ENCODE measurements around the gene MICAL3.

MICAL3 gene

DNA sequence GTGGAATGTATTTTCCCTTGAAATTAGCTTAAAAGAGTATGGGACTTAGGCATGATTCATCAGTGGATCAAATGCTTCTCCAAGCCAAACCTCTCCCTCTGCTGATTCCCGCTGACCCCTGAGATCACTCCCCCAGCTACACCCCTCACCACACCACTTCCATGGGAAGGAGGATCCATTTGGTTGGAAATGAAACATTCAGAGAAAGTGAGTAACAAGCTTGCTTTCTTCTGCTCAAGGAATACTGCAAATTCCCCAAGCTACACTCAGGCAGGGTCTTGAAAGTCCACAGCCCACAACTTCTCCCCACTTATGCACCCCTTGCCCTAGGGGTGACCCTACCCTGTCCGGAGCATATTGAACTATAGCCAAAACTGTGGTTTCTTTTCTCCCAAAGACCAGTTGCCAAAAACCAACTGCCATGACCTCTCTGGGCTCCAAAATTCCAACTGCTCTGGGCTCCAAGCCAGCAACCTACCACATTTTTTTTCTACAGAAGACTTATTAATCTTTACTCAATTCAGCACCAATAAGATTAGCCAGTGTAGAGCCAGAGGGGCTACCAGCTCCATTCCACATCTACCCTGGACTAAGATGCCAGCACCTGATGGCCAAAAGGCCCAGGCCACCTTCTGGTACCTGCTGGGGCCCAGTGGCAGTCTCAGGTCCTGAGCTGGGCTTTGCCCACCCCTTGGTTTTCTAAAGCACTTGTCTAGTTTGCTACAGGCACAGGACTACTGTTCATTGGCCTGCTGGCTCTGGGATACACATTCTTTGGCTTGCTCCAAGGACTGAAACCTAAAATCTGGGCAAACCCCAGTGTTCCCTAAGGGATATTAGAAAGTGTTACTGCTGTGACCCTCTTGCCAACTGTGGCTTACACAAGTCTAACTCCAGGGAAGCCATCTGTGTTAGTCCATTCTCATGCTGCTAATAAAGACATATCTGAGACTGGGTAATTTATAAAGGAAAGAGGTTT, 101.1 kb downstream of the MICAL3 start:
- no peak overlapping the region for H3K4me3 ChIP-seq (ENCODE audit: low read length)
- no peak overlapping the region for H3K27ac ChIP-seq (ENCODE audit: low read length)
- no peaks in the 10 kb centered on the region for H3K9me3 ChIP-seq (ENCODE audit: control insufficient read depth, insufficient read depth, low read length)
- no CpG with 5 or more reads among the region's 2 CpGs for WGBS (ENCODE audit: insufficient coverage, insufficient read length)
- DNase-seq (ENCODE audit: low read depth, low spot score), result no peak
- no peaks in the 10 kb centered on the region for H3K27me3 ChIP-seq (ENCODE audit: control insufficient read depth, insufficient read depth, low read length)
- H3K36me3 ChIP-seq (ENCODE audit: control insufficient read depth, insufficient read depth, low read length), result no peaks in the 10 kb centered on the region
- peaks cover 12% of the 10 kb centered on the region for H3K4me1 ChIP-seq (ENCODE audit: control insufficient read depth, insufficient read depth, low read length)

DNA sequence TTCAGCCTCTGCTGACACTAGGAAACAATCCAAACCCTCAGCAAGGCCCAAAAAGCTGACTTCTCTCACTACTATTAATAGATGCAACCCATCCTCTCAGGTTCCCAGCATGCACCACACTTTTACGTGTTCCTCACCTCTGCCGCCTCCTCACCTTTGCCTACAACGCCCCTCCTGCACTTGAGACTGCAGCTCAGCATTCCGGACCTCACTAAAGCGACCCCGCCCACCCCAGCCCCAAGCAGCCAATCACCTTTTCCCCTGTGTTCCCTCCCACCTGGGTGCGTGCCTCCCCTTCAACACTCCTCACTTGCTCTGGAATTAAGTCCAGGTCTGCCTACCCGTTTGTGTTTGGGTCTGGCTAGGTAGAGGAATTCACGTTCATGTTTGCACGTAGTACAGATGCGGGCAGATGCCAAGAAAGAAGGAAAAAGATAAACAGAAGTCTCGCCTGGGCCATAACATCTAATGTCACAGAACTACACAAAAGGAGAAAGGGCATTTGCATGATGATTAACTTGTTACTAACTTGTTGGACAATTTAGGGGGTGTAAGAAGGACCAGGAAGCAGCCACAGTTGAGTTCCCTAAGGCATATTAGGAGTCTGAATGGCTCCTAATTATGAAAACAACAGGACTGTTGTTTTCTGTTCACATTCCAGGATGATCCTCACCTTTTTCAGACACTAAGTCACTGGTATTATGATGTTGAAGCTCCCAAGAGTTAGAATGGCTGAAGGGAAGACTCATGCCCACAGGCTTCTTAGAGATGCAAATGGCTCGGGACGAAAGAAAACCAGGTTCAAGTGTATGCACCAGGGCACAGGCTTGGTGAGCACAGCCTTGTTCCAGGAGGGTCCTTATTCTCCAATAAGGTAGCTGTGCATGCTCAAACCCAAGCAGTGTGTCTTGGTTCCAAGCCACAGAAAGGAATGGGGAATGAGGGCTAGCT, 102.2 kb downstream of the MICAL3 start:
- no CpG with 5 or more reads among the region's 14 CpGs for WGBS (ENCODE audit: insufficient coverage, insufficient read length)
- H3K9me3 ChIP-seq (ENCODE audit: control insufficient read depth, insufficient read depth, low read length), result no peaks in the 10 kb centered on the region
- no peak overlapping the region for H3K27ac ChIP-seq (ENCODE audit: low read length)
- DNase-seq (ENCODE audit: low read depth, low spot score), result peak; percentile 68
- no peak overlapping the region for H3K4me3 ChIP-seq (ENCODE audit: low read length)
- no peaks in the 10 kb centered on the region for H3K27me3 ChIP-seq (ENCODE audit: control insufficient read depth, insufficient read depth, low read length)
- peaks cover 12% of the 10 kb centered on the region for H3K4me1 ChIP-seq (ENCODE audit: control insufficient read depth, insufficient read depth, low read length)
- no peaks in the 10 kb centered on the region for H3K36me3 ChIP-seq (ENCODE audit: control insufficient read depth, insufficient read depth, low read length)

DNA sequence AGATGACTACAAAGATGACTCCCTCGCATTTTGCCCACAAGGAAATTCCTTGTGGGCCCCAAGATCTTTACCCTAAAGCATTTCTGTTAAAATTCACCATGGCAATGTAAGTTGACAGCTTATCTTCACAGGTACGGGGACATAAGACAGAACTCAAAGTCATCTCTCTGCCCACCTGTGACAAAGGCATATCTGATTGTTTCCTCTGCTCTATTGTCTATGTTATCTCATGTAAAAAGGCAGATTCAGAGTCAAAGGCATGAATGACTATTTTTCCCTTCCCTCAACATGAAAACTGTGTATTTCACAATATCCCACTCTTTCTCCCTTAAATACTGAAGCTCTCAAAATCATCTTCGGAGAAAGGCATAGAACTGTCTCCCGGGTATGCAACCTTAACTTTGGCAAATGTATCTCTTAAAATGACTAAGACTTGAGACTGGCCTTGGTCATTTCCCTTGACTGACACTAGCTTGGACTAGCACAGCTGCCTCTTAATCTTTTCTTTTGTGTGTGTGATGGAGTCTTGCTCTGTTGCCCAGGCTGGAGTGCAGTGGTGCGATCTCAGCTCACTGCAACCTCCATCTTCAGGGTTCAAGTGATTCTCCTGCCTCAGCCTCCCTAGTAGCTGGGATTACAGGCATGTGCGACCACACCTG, 103.2 kb downstream of the MICAL3 start:
- H3K4me1 ChIP-seq (ENCODE audit: control insufficient read depth, insufficient read depth, low read length), result peaks cover 12% of the 10 kb centered on the region
- no CpG with 5 or more reads among the region's 6 CpGs for WGBS (ENCODE audit: insufficient coverage, insufficient read length)

DNA sequence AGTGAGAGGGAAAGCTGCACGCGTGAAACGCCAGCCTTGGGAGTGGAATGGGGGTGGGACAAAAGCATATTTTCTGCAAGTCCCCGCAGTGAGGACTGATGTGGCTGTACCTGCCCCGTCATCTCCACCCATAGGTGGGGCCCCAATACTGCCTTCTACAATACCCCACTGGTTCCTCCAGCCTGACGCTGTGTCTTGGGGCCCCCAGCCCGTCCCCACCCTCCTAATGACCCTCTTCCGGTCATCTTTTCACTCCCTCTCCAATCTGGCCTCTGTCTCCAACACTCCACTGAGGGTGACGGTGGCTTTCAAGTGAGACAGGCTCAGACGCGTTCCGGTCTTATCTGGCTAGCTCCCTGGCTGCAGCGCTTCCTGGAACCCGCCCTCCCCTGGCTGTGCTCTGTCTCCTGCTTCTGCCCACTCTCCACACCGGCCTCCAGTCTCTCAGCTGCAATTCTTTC, 104.2 kb downstream of the MICAL3 start:
- no peak for DNase-seq (ENCODE audit: low read depth, low spot score)
- no peak overlapping the region for H3K4me3 ChIP-seq (ENCODE audit: low read length)
- H3K27me3 ChIP-seq (ENCODE audit: control insufficient read depth, insufficient read depth, low read length), result no peaks in the 10 kb centered on the region
- no peaks in the 10 kb centered on the region for H3K36me3 ChIP-seq (ENCODE audit: control insufficient read depth, insufficient read depth, low read length)
- H3K9me3 ChIP-seq (ENCODE audit: control insufficient read depth, insufficient read depth, low read length), result no peaks in the 10 kb centered on the region
- H3K27ac ChIP-seq (ENCODE audit: low read length), result no peak overlapping the region
- peaks cover 12% of the 10 kb centered on the region for H3K4me1 ChIP-seq (ENCODE audit: control insufficient read depth, insufficient read depth, low read length)
- WGBS (ENCODE audit: insufficient coverage, insufficient read length), result no CpG with 5 or more reads among the region's 15 CpGs

More for the DNA sequence above, 103.2 kb downstream of the MICAL3 start:
- Histone ChIP-seq H3K27ac (ENCODE audit: low read length) (no peak overlapping the region), H3K36me3 (ENCODE audit: control insufficient read depth, insufficient read depth, low read length) (no peaks in the 10 kb centered on the region), H3K9me3 (ENCODE audit: control insufficient read depth, insufficient read depth, low read length) (no peaks in the 10 kb centered on the region), H3K27me3 (ENCODE audit: control insufficient read depth, insufficient read depth, low read length) (no peaks in the 10 kb centered on the region), H3K4me3 (ENCODE audit: low read length) (no peak overlapping the region)
- DNase-seq (ENCODE audit: low read depth, low spot score), result no peak

DNA sequence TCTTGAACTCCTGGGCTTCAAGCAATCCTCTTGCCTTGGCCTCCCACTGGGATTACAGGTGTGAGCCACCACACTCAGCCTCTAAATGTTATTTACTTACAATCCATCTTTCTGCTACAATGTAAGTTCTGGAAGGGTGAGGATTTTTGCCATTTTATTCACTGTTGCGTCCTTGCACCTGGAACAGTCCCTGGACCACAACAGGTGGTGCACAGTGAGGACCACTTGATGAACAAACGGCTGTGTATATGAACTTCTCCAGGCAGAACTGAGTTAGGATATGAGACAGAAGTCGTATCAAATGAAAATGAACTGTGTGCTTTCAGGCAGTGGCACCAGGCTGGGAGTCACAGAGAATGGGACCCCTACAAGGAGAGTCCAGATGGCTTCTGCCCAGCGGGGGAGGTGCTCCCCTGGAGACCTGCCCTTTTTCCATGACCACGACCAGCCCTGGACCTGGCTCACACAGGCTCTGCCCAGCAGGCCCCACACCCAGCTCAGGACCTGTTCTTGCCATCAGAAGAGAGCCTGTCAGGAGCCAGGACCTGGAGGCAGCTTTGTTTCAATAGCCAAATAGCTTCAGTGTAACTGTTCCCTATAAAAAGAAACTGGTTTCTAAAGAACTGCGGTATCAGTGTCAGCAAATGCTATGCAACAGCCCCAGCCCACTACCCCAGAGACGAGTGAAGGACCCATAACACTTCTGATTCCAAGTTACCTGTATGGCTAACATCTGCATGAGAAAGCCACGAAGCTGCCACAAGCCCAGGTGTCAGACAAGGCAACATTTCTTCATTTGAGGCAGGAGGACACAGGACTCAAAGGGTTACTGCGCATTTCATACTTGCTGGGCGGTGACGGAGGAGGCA, 104.9 kb downstream of the MICAL3 start:
- H3K27ac ChIP-seq (ENCODE audit: low read length), result no peak overlapping the region
- no peak overlapping the region for H3K4me3 ChIP-seq (ENCODE audit: low read length)
- H3K27me3 ChIP-seq (ENCODE audit: control insufficient read depth, insufficient read depth, low read length), result no peaks in the 10 kb centered on the region
- H3K4me1 ChIP-seq (ENCODE audit: control insufficient read depth, insufficient read depth, low read length), result peaks cover 12% of the 10 kb centered on the region
- DNase-seq (ENCODE audit: low read depth, low spot score), result no peak
- H3K36me3 ChIP-seq (ENCODE audit: control insufficient read depth, insufficient read depth, low read length), result no peaks in the 10 kb centered on the region
- no CpG with 5 or more reads among the region's 11 CpGs for WGBS (ENCODE audit: insufficient coverage, insufficient read length)
- H3K9me3 ChIP-seq (ENCODE audit: control insufficient read depth, insufficient read depth, low read length), result no peaks in the 10 kb centered on the region

DNA sequence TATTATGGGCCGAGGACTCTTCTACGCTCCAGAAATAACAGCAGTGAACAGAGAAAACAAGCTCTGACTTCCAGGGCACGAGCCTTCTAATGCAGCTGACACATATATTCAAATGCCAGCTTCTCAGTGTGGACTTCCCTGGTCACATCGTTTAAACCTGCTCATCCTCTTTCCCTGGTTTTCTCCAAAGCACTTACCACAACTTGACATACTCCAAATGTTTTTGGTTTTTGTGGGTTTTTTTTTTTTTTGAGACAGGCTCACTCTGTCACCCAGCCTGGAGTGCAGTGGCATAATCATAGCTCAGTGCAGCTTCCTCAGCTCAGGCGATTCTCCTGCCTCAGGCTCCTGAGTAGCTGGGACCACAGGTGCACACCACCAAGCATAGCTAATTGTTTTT, 105.5 kb downstream of the MICAL3 start:
- Histone ChIP-seq H3K4me1 (ENCODE audit: control insufficient read depth, insufficient read depth, low read length) (peaks cover 12% of the 10 kb centered on the region), H3K9me3 (ENCODE audit: control insufficient read depth, insufficient read depth, low read length) (no peaks in the 10 kb centered on the region), H3K27ac (ENCODE audit: low read length) (no peak overlapping the region), H3K27me3 (ENCODE audit: control insufficient read depth, insufficient read depth, low read length) (no peaks in the 10 kb centered on the region), H3K36me3 (ENCODE audit: control insufficient read depth, insufficient read depth, low read length) (no peaks in the 10 kb centered on the region), H3K4me3 (ENCODE audit: low read length) (no peak overlapping the region)
- DNase-seq (ENCODE audit: low read depth, low spot score), result no peak
- no CpG with 5 or more reads among the region's 5 CpGs for WGBS (ENCODE audit: insufficient coverage, insufficient read length)

DNA sequence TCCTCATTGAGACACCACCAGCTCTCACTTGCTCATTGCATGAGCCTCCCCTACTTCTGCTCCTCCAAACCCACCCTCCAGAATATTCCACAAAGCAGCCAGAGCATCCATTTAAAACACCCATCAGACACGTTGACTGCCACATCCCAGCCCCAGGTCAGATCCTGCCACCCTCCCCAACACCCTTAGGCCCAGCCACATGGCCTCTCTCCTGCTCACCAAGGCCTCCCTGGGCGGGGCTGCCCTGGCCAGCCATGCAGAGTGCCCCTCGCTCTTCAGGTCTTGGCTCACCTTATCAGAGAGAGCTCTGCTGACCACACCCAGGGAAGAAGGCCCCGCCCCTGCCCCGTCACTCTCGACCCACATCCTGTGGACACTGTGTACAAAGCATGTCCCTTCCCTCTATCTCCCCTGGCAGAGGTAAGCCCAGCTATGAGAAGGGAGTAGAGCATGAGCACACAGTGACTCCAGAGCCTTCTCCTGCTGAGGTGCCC, 106.8 kb downstream of the MICAL3 start:
- Histone ChIP-seq H3K36me3 (ENCODE audit: control insufficient read depth, insufficient read depth, low read length) (no peaks in the 10 kb centered on the region), H3K4me3 (ENCODE audit: low read length) (no peak overlapping the region), H3K27ac (ENCODE audit: low read length) (no peak overlapping the region), H3K9me3 (ENCODE audit: control insufficient read depth, insufficient read depth, low read length) (no peaks in the 10 kb centered on the region), H3K27me3 (ENCODE audit: control insufficient read depth, insufficient read depth, low read length) (no peaks in the 10 kb centered on the region), H3K4me1 (ENCODE audit: control insufficient read depth, insufficient read depth, low read length) (peaks cover 9% of the 10 kb centered on the region)
- DNase-seq (ENCODE audit: low read depth, low spot score), result no peak
- no CpG with 5 or more reads among the region's 6 CpGs for WGBS (ENCODE audit: insufficient coverage, insufficient read length)

DNA sequence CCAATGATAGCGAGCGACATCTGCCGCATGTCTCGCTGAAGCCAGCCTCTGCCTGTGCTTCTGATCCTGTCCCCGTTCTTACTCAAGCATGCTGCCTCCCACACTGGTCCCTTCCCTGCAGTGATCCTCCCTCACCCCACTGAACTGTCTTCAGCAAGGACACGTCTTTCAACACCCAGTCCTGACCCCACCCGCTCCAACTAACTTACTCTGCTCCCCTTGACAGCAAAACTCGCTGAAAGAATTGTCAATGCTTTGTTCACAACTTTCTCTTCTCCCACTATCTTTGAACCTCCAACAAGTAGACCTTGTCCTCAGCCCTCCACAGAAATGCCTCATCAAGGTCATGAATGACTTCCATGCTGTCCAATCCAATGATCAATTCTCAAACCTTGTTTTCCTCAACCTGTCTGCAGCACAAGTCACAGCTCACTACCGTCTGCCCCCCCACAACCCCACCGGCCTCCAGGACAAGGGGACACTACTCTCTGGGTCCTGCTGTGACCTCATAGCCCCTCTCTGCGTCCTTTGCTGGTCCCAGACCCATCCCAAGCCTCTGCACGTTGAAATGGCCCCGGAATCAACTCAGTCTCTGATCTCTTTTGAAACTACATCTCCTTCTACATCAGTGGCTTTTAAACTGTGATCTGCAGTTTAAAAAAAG, 108.0 kb downstream of the MICAL3 start:
- Histone ChIP-seq H3K27ac (ENCODE audit: low read length) (no peak overlapping the region), H3K4me3 (ENCODE audit: low read length) (no peak overlapping the region), H3K9me3 (ENCODE audit: control insufficient read depth, insufficient read depth, low read length) (no peaks in the 10 kb centered on the region), H3K4me1 (ENCODE audit: control insufficient read depth, insufficient read depth, low read length) (peaks cover 6% of the 10 kb centered on the region), H3K27me3 (ENCODE audit: control insufficient read depth, insufficient read depth, low read length) (no peaks in the 10 kb centered on the region), H3K36me3 (ENCODE audit: control insufficient read depth, insufficient read depth, low read length) (no peaks in the 10 kb centered on the region)
- WGBS (ENCODE audit: insufficient coverage, insufficient read length), result no CpG with 5 or more reads among the region's 13 CpGs
- DNase-seq (ENCODE audit: low read depth, low spot score), result no peak

DNA sequence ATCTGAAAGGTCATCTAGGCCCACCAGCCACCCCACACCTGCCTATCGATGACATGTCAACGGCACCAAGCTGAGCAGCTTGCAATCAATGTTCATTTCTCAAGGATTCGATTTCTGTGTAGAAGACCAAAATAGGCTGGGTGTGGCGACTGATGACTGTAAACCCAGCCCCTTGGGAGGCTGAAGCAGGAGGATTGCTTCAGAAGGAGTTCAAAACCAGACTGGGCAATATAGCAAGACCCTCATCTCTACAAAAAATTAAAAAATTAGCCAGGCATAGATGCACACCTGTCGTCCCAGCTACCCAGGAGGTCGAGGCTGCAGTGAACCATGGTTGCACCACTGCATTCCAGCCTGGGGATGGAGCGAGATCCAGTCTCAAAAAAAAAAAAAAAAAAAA, 108.7 kb downstream of the MICAL3 start:
- H3K4me1 ChIP-seq (ENCODE audit: control insufficient read depth, insufficient read depth, low read length), result peaks cover 7% of the 10 kb centered on the region
- H3K4me3 ChIP-seq (ENCODE audit: low read length), result no peak overlapping the region
- no peak for DNase-seq (ENCODE audit: low read depth, low spot score)
- no peak overlapping the region for H3K27ac ChIP-seq (ENCODE audit: low read length)
- no peaks in the 10 kb centered on the region for H3K27me3 ChIP-seq (ENCODE audit: control insufficient read depth, insufficient read depth, low read length)
- H3K36me3 ChIP-seq (ENCODE audit: control insufficient read depth, insufficient read depth, low read length), result no peaks in the 10 kb centered on the region
- H3K9me3 ChIP-seq (ENCODE audit: control insufficient read depth, insufficient read depth, low read length), result no peaks in the 10 kb centered on the region
- no CpG with 5 or more reads among the region's 7 CpGs for WGBS (ENCODE audit: insufficient coverage, insufficient read length)

Measured in iPS DF 6.9 (cell line).